Adrenal gland (tissue), 12 donors: Measurements from ENCODE around the gene STMN1. TPM values are rescaled to one million over a fixed set of nuclear protein-coding genes. Genes with fewer than 3 reads are reported as not detected.

Experiments used
- DNase-seq, 7 donors: peaks; one replicate each; pipeline ENCODE4 v3.0.0-alpha.2; 2019 to 2020
- H3K27ac ChIP-seq, 5 donors: fragments of 200-600 bp; sonication (generic) in 4 of 5; 1 replicate in 3 of 5; 2 replicates in 2 of 5; pipeline versions ENCODE4 v1.5.1 to v1.8.0; 2016 to 2020; ENCODE audit warnings: mild to moderate bottlenecking in 1 of 5
- H3K27me3 ChIP-seq: fragments of 200-600 bp; 2 replicates; pipeline ENCODE4 v1.8.0; 2021
- H3K36me3 ChIP-seq, 2 donors: fragments of 200-600 bp; replicated peaks in 1 of 2; 1 replicate in 1 of 2; 2 replicates in 1 of 2; pipeline versions ENCODE4 v1.5.1 to v1.8.0; 2018 to 2022
- H3K4me1 ChIP-seq, 2 donors: fragments of 200-600 bp; replicated peaks in 1 of 2; 1 replicate in 1 of 2; 2 replicates in 1 of 2; pipeline versions ENCODE4 v1.5.1 to v1.8.0; 2018 to 2021
- H3K4me3 ChIP-seq, 4 donors: fragments of 200-600 bp; sonication (generic) in 3 of 4; one replicate each; pipeline ENCODE4 v1.5.1; 2016 to 2018
- H3K9me3 ChIP-seq, 3 donors: fragments of 200-600 bp; sonication (generic) in 1 of 3; replicated peaks in 1 of 3; 1 replicate in 2 of 3; 2 replicates in 1 of 3; pipeline versions ENCODE4 v1.5.1 to v1.8.0; 2016 to 2021
- CTCF ChIP-seq, 6 experiments: fragments of 450-650 bp in 4 of 6; fragments of 200-600 bp in 2 of 6; sonication (generic) in 1 of 6; IDR thresholded peaks; 1 replicate in 5 of 6; 2 replicates in 1 of 6; pipeline versions ENCODE4 v1.5.1 to v1.8.0; 2016 to 2021; ENCODE audit warnings: antibody characterized with exemption in 6 of 6, mild to moderate bottlenecking in 2 of 6, moderate library complexity in 1 of 6
- POLR2A ChIP-seq, 2 donors: fragments of 450-650 bp; IDR thresholded peaks; one replicate each; pipeline ENCODE4 v1.6.1; 2017; ENCODE audit warnings: antibody characterized with exemption in 2 of 2, mild to moderate bottlenecking in 2 of 2, moderate library complexity in 1 of 2
- WGBS, 4 donors: extraction: QIAGEN DNeasy Blood & Tissue Kit in 2 of 4; methylation state at CpG; one replicate each; pipeline versions ENCODE4 v1.1.5 to v1.1.7; 2013 to 2017; 5-methylcytosine and 5-hydroxymethylcytosine counted together
- intact Hi-C, 2 donors: fragments of 100-400 bp; cut with DNase I; formaldehyde crosslinking; loops; one replicate each; pipeline versions ENCODE4 v1.14.1 to v1.15.0; 2022 to 2023
- polyA plus RNA-seq, 3 donors: library from polyadenylated mRNA; stranded (reverse); fragments of 200-250 nt in 2 of 3; fragments of 350-450 nt in 1 of 3; fragmentation: Illumina TruSeq in 1 of 3; extraction: RNeasy Lipid Tissue Mini Kit (QIAGEN cat#74804) in 1 of 3; gene quantifications; one replicate each; pipeline ENCODE4 v1.2.3, GENCODE V29; 2013 to 2014
- total RNA-seq, 9 donors: library from RNA; depleted of rRNA in 4 of 9; stranded (reverse); fragments of >200 nt in 4 of 9; fragments of 120-200 nt in 1 of 9; fragmentation: NEBNext Ultra II Directional in 1 of 9; extraction: Animal tissue kit (Norgen Biotek cat#: 25700) in 1 of 9; gene quantifications; one replicate each; pipeline versions ENCODE4 v1.1.0 to v1.2.4, GENCODE V29; 2013 to 2023
- donor health status: healthy with polysubstance abuse.
- donor health status: Bipolar disorder and iron deficiency.
- donor health status: DM: yes; HTN: yes; CAD: no.
- donor health status: DM: no; HTN: no; CAD: no.
- donor health status: DM: no; HTN: no; CAD: no.
- donor health status: DM: yes; HTN: yes; CAD: no.

STMN1 gene
- total and polyA plus RNA-seq, 12 donors = 7.9 to 242 (median 28.0) TPM

- Histone ChIP-seq H3K27me3 (no peaks in the 10 kb centered on the region), H3K4me1 (no peaks in the 10 kb centered on the region), H3K27ac (no peak overlapping the region), H3K36me3 (no peaks in the 10 kb centered on the region), H3K9me3 (no peaks in the 10 kb centered on the region), H3K4me3 (no peak overlapping the region)
- TF ChIP-seq POLR2A (IDR thresholded peaks at IDR 0.05) (no peak), CTCF (IDR thresholded peaks at IDR 0.05) (no peak)
- intact Hi-C loops = no loop called here
- DNase-seq = no peak
- 82 to 95% (median 85%) methylated on average over 7 of the region's 7 CpGs for WGBS, 4 donors
Observed at GRCh38 chr1:25929016-25929415, 22.8 kb upstream of the STMN1 start.

GRCh38 chr1:25927521-25928265 lies 21.5 kb upstream of the STMN1 start:
- H3K4me1 ChIP-seq = peaks cover 6 to 12% of the 10 kb centered on the region in 2 donors
- H3K36me3 ChIP-seq = no peaks in the 10 kb centered on the region
- 84 to 97% (median 94%) methylated on average over 5 of the region's 5 CpGs for WGBS, 4 donors
- TF ChIP-seq POLR2A (IDR thresholded peaks at IDR 0.05) (no peak), CTCF (IDR thresholded peaks at IDR 0.05) (no peak)
- no peak overlapping the region for H3K4me3 ChIP-seq
- H3K9me3 ChIP-seq = no peaks in the 10 kb centered on the region
- H3K27ac ChIP-seq = peak overlapping the region in 1 of 5 donors; percentile 64
- intact Hi-C loops = no loop called here
- H3K27me3 ChIP-seq = peaks cover 2% of the 10 kb centered on the region
- DNase-seq = peak in 2 of 7 donors; percentile 25 to 73

- WGBS, 4 donors = 62 to 78% (median 75%) methylated on average over 11 to 13 of the region's 13 CpGs
- Histone ChIP-seq H3K4me1 (peaks cover 11 to 20% of the 10 kb centered on the region in 2 donors), H3K4me3 (no peak overlapping the region), H3K27me3 (peaks cover 2% of the 10 kb centered on the region), H3K36me3 (no peaks in the 10 kb centered on the region), H3K9me3 (no peaks in the 10 kb centered on the region), H3K27ac (peak overlapping the region in 1 of 5 donors; percentile 64)
- intact Hi-C loops = no loop called here
- DNase-seq = peak in 1 of 7 donors; percentile 67
- no peak for TF ChIP-seq CTCF (IDR thresholded peaks at IDR 0.05)
- no peak for TF ChIP-seq POLR2A (IDR thresholded peaks at IDR 0.05)
Observed at GRCh38 chr1:25926731-25927496, 20.7 kb upstream of the STMN1 start.

- intact Hi-C loops = no loop called here
- no peaks in the 10 kb centered on the region for H3K36me3 ChIP-seq
- no peak overlapping the region for H3K27ac ChIP-seq
- TF ChIP-seq POLR2A (IDR thresholded peaks at IDR 0.05) (no peak), CTCF (IDR thresholded peaks at IDR 0.05) (no peak)
- peaks cover 11 to 20% of the 10 kb centered on the region in 2 donors for H3K4me1 ChIP-seq
- no peaks in the 10 kb centered on the region for H3K9me3 ChIP-seq
- H3K4me3 ChIP-seq = no peak overlapping the region
- WGBS, 4 donors = 59 to 74% (median 68%) methylated on average over 2 of the region's 2 CpGs
- no peak for DNase-seq
- H3K27me3 ChIP-seq = peaks cover 2% of the 10 kb centered on the region
Observed at GRCh38 chr1:25924454-25924853, 18.2 kb upstream of the STMN1 start.
